GM21360 (cell line): Measurements from ENCODE around the gene SLC13A4.
"Not testable (repeated sequence)": the region's sequence is repeated elsewhere in the genome, so short reads cannot be mapped to it uniquely, and the experiment has no call there.

ENCODE experiments used
- ATAC-seq: cut with Tn5 transposase; IDR thresholded peaks from one replicate; pipeline ENCODE4 v1.9.1; 2021; ENCODE audit warnings: mild to moderate bottlenecking, moderate library complexity; ENCODE audit not compliant: unreplicated experiment

The SLC13A4 gene

GRCh38 chr7:135666846-135667245 lies 61.1 kb downstream of the SLC13A4 start:
- ATAC-seq: no peak

DNA sequence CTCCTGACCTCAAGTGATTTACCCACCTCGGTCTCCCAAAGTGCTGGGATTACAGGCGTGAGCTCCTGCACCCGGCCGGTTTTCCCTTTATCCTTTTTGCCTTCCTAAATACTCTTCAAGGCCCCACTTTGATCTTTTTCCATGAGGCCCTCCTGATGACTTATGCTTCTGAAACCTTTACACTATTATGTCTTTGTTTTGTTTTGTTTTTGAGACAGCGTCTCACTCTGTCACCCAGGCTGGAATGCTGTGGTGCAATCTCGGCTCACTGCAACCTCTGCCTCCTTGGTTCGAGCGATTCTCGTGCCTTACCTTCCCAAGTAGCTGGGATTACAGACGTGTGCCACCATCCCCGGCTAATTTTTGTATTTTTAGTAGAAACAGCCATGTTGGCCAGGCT lies 61.8 kb downstream of the SLC13A4 start:
- no peak for ATAC-seq

GRCh38 chr7:135665042-135665441 lies 62.9 kb downstream of the SLC13A4 start:
- no peak for ATAC-seq

DNA sequence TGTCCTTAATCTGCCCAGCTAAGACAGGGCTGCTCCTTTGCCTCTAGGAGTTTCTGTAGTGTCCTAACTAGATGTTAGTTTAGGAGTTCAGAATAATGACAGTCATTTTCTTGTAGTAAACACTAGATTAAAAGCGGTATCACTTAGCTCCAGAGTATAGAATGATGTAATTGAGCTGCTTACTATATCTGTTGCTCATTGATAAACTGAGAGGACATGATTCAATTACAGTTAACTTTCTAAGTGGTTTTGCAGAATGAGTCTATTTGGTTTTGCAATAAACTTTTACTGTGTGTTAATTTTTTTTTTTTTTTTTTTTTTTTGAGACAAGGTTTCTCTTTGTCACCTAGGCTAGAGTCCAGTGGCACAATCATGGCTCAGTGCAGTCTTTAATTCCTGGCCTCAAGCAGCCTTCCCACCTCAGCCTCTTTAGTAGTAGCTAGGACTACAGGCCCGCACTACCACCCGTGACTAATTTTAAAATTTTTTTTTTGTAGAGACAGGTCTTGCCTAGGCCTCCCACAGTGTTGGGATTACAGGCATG lies 63.9 kb downstream of the SLC13A4 start:
- no peak for ATAC-seq

GRCh38 chr7:135662373-135663114 lies 65.4 kb downstream of the SLC13A4 start, which contains the start of gene STMP1:
STMP1 (plus strand) TSS chr7:135662514.
- peak; percentile 94 for ATAC-seq

DNA sequence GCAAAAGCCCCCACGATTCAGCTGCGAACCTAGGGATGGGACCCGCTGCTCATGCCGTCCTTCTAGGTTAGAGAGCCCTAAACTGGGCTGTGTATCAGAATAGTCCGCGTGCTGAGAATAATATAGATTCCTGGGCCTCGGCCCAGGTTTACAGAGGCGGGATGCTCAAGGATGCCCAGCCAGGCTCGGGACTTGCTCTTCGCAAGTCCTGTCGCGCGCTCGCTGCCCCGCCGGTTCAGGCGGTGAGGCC lies 65.9 kb downstream of the SLC13A4 start:
- ATAC-seq: no peak

DNA sequence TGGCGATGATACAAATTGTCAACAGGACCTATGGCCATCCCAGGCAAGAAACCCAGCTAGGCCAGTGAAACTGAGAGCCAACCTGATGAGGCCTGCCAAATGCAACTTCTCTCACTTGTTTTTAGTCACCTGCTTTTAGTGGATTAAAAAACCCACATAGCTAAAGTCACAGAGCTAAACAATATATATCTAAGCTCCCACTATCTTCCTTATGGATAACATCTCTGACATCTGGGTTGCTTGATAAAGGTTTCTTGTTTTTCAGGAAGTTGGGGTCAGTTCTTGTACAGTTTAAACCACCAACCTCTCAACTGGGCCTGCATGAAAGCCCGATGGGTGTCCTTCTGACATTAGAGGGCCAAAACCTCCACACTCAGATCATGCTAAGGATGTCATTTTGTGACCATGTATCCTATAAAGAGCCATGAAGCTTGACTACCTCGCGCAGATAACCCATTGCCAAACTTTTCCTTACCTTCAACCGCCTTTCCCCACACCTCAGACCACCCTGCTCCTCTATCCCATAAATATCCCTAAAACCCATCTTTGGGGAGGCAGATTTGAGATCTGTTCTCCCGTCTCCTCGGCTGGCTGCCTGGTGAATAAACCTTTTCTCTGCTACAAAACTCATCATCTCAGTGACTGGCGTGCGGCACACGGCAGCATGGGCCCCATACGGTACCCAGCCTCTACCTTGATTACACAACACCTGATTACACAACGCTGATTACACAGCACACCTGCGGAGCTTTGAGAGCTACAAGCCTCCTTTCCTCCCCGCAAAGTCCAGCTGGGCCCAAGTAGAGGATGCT lies 66.5 kb downstream of the SLC13A4 start:
- no peak for ATAC-seq

DNA sequence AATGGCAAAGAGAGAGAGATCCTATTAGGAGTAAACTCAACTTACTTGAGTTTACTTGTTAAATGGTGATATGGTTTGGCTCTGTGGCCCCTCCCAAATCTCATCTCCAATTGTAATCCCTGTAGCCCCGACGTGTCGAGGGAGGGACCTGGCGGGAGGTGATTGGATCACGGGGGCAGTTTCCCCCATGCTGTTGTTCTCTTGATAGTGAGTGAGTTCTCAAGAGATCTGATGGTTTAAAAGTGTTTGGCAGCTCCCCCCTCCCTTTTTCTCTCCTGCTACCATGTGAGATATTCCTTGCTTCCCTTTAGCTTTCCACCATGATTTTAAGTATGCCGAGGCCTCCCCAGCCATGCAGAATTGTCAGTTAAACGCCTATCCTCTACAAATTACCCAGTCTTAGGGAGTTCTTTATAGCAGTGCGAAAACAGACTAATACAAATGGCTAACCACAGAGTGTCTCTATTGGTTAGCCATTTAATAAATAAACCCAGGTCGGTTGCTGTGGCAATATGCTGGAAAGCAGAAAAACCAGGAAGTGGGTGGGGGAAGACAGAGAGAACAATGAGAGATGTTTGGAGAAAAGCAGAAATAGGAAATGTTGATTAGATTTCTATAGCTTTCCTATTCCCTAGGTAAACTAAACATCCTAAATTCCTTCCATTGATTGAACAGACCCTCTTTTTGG lies 68.7 kb downstream of the SLC13A4 start:
- ATAC-seq: no peak

GRCh38 chr7:135658564-135658963 lies 69.4 kb downstream of the SLC13A4 start:
- ATAC-seq: no peak

GRCh38 chr7:135653340-135654080 lies 74.5 kb downstream of the SLC13A4 start:
- no peak for ATAC-seq

- no peak for ATAC-seq
These were observed 77.0 kb downstream of the SLC13A4 start for GRCh38 chr7:135650831-135651573.

GRCh38 chr7:135648235-135648634 lies 79.8 kb downstream of the SLC13A4 start:
- ATAC-seq: no peak

DNA sequence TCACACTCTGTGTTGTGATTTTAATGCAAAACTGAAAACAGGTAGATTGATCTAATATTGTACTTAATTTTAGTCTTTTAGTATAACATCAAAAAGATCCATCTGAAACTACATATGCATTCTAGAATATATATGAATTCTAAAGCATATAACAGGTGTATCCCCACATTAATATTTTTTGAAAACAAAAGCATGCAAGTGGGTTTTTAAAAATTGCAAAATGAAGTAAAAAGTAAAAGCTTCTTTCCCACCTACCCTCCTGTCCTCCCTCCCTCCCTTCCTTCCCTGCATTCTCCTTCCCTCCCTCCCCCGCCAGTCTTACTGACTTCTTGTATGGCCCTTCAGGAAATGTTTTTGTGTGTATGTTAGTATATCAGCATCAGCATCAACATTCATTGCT lies 80.2 kb downstream of the SLC13A4 start:
- ATAC-seq: no peak

DNA sequence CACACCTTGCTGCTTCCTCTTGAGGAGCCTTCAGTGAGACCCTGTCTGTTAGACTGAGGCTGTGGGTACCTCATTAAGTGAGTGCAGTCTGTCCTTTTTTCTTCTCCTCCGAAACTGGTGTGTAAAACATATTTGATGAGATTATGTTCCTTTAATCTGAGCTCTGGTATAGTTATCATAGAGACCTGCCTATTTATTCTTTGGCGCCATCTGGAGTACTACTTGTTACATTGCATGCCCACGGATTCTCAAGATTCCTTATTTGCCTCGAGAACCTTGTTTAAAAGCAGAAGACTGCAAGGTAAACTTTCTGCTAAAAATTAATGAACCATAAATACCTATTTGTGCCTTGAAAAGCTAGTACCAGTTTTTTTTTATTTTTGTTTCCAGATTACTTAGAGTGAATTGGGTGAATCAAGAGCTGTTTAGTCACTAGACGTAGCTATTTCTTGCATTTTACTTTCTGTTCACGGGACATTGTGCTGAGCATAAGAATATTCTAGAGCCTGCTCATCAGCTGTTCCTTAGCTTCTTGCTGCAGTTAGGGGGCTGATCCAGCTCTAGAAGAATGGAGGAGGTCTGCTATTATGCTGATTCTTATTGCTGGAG lies 82.6 kb downstream of the SLC13A4 start:
- ATAC-seq: no peak

DNA sequence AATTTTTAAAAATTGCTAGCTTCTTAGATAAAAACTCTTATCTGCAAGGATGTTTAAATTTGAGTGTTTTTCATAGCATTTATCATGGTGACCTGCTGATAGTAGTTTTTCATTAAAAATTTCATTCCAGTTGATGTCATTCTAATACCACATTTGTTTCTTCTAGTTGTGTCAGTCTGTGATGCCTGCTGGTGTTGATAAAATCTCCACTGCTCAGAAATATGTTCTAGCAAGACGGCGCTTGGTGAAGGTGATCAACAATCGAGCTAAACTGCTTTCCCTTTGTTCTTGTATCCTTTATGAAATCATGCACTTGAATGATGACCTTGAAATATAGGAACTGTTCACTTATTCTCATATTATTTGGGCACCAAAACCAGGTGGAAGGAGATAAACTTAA lies 83.3 kb downstream of the SLC13A4 start:
- ATAC-seq: no peak

DNA sequence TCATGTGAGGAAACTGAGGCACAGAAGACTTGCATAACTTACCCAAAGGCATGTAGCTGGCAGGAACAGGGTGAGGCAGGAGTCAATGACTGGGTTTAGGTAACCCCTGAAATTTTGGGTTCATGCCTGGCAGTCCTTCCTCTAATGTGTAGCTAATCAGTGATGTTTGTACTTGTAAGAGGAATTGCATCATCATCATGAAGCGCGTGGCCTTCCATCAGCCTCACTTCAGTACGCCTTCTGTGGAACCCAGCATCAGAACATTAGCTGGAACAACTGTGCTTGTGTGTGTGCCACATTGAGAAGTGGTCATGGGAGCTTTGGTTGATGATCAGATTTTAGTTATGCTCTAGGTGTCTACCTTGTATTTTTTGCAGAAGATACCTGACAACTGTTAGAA lies 83.8 kb downstream of the SLC13A4 start:
- ATAC-seq: no peak

DNA sequence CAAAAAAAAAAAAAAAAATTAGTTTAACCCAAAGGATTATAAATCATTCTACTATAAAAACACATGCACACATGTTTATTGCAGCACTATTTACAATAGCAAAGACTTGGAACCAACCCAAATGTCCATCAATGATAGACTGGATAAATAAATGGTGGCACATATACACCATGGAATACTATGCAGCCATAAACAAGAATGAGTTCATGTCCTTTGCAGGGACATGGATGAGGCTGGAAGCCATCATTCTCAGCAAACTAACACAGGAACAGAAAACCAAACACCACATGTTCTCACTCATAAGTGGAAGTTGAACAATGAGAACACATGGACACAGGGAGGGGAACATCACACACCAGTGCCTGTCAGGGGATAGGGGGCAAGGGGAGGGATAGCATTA lies 88.3 kb downstream of the SLC13A4 start:
- not testable (repeated sequence) for ATAC-seq

- no peak for ATAC-seq
These were observed 93.7 kb downstream of the SLC13A4 start for GRCh38 chr7:135634191-135634878.
